Esophagus squamous epithelium (tissue), 5 donors: ENCODE results near the gene HSH2D. TPM values are rescaled to one million over a fixed set of nuclear protein-coding genes. Genes with fewer than 3 reads are reported as not detected.

Experiments
- DNase-seq: peaks from one replicate; lab custom pipeline; 2025; lab: John Stamatoyannopoulos, UW
- H3K27ac ChIP-seq, 4 donors: fragments of 200-600 bp; sonication (generic); one replicate each; pipeline ENCODE4 v1.5.1; 2016 to 2019; ENCODE audit warnings: mild to moderate bottlenecking in 1 of 4
- H3K27me3 ChIP-seq, 4 donors: fragments of 200-600 bp; sonication (generic); 1 replicate in 3 of 4; 2 replicates in 1 of 4; pipeline versions ENCODE4 v1.5.1 to v1.6.0; 2017 to 2021; ENCODE audit warnings: antibody characterized with exemption in 1 of 4
- H3K36me3 ChIP-seq, 3 donors: fragments of 200-600 bp; sonication (generic); one replicate each; pipeline ENCODE4 v1.5.1; 2016 to 2019
- H3K4me1 ChIP-seq, 3 donors: fragments of 200-600 bp; sonication (generic); one replicate each; pipeline ENCODE4 v1.5.1; 2017 to 2019
- H3K4me3 ChIP-seq, 4 donors: fragments of 200-600 bp; sonication (generic); 1 replicate in 3 of 4; 2 replicates in 1 of 4; pipeline ENCODE4 v1.5.1; 2016 to 2019; ENCODE audit warnings: mild to moderate bottlenecking in 2 of 4, moderate library complexity in 1 of 4
- H3K9me3 ChIP-seq, 3 donors: fragments of 200-600 bp; sonication (generic); one replicate each; pipeline ENCODE4 v1.5.1; 2016 to 2019
- POLR2A ChIP-seq, 4 donors: fragments of 450-650 bp; IDR thresholded peaks; one replicate each; pipeline ENCODE4 v1.6.1; 2017; ENCODE audit warnings: antibody characterized with exemption in 4 of 4, mild to moderate bottlenecking in 4 of 4, moderate library complexity in 3 of 4
- WGBS, 2 donors: methylation state at CpG; one replicate each; pipeline ENCODE4 v1.1.5; 2018; 5-methylcytosine and 5-hydroxymethylcytosine counted together
- intact Hi-C: fragments of 100-400 bp; cut with DNase I; formaldehyde crosslinking; loops from one replicate; pipeline ENCODE4 v1.15.0; 2022
- total RNA-seq, 4 donors: library from RNA; depleted of rRNA; stranded (reverse); fragments of >200 nt; gene quantifications; one replicate each; pipeline ENCODE4 v1.1.0, GENCODE V29; 2016
- TF ChIP-seq, protein P1 (sequence below), 6 experiments: fragments of 450-650 bp in 4 of 6; fragments of 200-600 bp in 2 of 6; sonication (generic) in 2 of 6; IDR thresholded peaks; one replicate each; pipeline ENCODE4 v1.5.1; 2016 to 2019; ENCODE audit warnings: antibody characterized with exemption in 6 of 6, mild to moderate bottlenecking in 4 of 6, moderate library complexity in 4 of 6
- donor health status: DM: yes; HTN: yes; CAD: no.

HSH2D gene
- total RNA-seq, 4 donors from 2014 or later: 0.31 to 1.1 (median 0.41) TPM; not detected in 1

DNA sequence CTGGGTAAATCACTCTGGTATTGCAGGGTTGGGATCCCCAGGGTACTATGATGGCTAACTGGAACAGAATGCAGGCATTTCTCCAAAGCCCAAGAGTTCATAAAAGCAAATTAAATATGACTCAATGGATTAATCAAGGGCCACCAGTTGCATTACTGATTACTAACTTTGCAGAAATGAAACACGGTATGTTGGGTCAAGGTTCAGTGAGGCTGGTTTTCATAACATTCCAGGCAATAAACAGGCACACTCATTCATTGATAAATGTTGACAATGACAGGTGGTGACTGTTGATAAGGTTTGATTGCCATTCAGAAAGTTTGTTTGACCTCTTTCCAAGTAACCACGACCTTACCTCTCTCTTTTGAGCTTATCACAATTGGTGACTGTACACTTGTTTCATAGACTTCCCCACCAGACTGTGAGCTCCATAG lies 53.7 kb downstream of the HSH2D start:
- TF ChIP-seq, protein P1, sequence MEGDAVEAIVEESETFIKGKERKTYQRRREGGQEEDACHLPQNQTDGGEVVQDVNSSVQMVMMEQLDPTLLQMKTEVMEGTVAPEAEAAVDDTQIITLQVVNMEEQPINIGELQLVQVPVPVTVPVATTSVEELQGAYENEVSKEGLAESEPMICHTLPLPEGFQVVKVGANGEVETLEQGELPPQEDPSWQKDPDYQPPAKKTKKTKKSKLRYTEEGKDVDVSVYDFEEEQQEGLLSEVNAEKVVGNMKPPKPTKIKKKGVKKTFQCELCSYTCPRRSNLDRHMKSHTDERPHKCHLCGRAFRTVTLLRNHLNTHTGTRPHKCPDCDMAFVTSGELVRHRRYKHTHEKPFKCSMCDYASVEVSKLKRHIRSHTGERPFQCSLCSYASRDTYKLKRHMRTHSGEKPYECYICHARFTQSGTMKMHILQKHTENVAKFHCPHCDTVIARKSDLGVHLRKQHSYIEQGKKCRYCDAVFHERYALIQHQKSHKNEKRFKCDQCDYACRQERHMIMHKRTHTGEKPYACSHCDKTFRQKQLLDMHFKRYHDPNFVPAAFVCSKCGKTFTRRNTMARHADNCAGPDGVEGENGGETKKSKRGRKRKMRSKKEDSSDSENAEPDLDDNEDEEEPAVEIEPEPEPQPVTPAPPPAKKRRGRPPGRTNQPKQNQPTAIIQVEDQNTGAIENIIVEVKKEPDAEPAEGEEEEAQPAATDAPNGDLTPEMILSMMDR (IDR thresholded peaks at IDR 0.05): no peak
- TF ChIP-seq POLR2A (IDR thresholded peaks at IDR 0.05): no peak
- no peaks in the 10 kb centered on the region for H3K27me3 ChIP-seq
- intact Hi-C loops: no loop called here
- peak overlapping the region in 3 of 4 donors; percentile 62 to 100 (median 74) for H3K4me3 ChIP-seq
- H3K27ac ChIP-seq: peak overlapping the region; percentile 77 to 90 (median 81)
- WGBS, 2 donors: 6 to 14% methylated on average over 2 of the region's 2 CpGs
- no peaks in the 10 kb centered on the region for H3K9me3 ChIP-seq
- H3K36me3 ChIP-seq: peaks cover 0 to 34% (median 0%) of the 10 kb centered on the region in 3 donors
- H3K4me1 ChIP-seq: peaks cover 16 to 43% (median 21%) of the 10 kb centered on the region in 3 donors
- no peak for DNase-seq

DNA sequence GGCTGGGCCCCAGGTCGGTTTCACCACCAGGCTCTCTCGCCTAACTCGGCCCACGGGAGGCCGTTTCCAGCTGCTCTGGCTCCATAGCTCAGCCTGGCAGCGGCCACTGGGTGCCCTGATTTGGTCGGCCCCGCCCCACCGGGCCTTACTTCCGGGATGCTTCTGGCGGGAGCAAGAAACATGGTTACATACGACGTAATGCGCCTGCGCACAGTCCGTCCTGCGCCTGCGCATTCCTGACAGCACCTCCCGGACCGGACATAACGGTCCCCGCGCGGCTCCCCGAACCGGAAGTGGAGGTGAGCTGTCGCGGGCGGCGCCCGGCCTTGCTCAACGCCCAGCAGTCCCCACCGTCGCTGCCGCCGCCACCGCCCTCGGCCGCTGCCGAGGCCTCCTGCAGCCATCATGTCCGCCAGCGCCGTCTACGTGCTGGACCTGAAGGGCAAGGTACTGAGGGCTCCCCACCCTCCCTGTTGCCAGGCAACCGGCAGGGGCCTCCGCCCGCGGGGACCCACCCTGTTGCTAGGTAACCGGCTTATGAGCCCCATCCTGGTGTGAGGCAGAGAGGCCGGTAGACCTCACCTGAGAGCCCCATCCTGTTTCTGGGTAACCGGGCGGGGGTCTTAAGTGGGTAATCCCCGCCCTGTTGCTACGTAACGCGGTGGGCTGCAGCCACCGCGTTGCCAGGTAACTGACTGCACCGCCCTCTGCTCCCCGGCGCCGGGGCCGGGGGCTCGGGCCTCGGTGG lies 54.3 kb downstream of the HSH2D start, which contains the start of gene AP1M1:
Gene AP1M1, plus strand, starts transcription at position 290 of the 748 bp plus-strand sequence. Its CDS starts 116 bp downstream, at position 406.
- peak; percentile 74 for DNase-seq
- no peaks in the 10 kb centered on the region for H3K27me3 ChIP-seq
- intact Hi-C loops: no loop called here
- TF ChIP-seq, protein P1 (IDR thresholded peaks at IDR 0.05): peak in 1 of 6 experiments; percentile 36
- TF ChIP-seq POLR2A (IDR thresholded peaks at IDR 0.05): peak in 1 of 4 donors; percentile 43
- no peaks in the 10 kb centered on the region for H3K9me3 ChIP-seq
- H3K4me1 ChIP-seq: peaks cover 16 to 43% (median 21%) of the 10 kb centered on the region in 3 donors
- WGBS, 2 donors: 0% methylated on average over 5 of the region's 65 CpGs; no CpG with 5 or more reads in 1 of the 2 donors
- peak within 1 kb of the TSS; percentile 62 to 100 (median 70) for H3K4me3 ChIP-seq
- H3K36me3 ChIP-seq: peaks cover 0 to 34% (median 2%) of the 10 kb centered on the region in 3 donors
- peak within 1 kb of the TSS; percentile 77 to 90 (median 81) for H3K27ac ChIP-seq

DNA sequence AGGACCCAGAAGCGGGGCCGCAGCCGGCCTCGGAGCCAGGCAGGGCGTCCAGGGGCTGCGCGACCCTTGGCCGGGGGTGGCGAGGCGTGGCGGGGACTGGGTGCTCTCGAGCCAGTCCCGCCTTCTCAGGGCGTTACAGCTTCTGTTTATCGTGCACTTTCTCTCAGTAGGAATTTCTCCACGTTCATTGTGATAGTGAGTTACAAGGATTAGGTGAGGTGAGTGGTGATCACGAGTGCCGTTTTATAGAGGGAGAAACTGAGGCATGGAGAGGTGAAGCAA lies 54.8 kb downstream of the HSH2D start:
- Histone ChIP-seq H3K4me1 (peaks cover 16 to 43% (median 21%) of the 10 kb centered on the region in 3 donors), H3K4me3 (peak overlapping the region; percentile 62 to 100 (median 70)), H3K36me3 (peaks cover 5 to 34% (median 6%) of the 10 kb centered on the region in 3 donors), H3K27me3 (no peaks in the 10 kb centered on the region), H3K9me3 (no peaks in the 10 kb centered on the region), H3K27ac (peak overlapping the region; percentile 77 to 90 (median 81))
- no peak for TF ChIP-seq POLR2A (IDR thresholded peaks at IDR 0.05)
- TF ChIP-seq, protein P1 (IDR thresholded peaks at IDR 0.05): no peak
- intact Hi-C loops: no loop called here
- DNase-seq: no peak
- 0% methylated on average over 5 to 6 of the region's 18 CpGs for WGBS, 2 donors

DNA sequence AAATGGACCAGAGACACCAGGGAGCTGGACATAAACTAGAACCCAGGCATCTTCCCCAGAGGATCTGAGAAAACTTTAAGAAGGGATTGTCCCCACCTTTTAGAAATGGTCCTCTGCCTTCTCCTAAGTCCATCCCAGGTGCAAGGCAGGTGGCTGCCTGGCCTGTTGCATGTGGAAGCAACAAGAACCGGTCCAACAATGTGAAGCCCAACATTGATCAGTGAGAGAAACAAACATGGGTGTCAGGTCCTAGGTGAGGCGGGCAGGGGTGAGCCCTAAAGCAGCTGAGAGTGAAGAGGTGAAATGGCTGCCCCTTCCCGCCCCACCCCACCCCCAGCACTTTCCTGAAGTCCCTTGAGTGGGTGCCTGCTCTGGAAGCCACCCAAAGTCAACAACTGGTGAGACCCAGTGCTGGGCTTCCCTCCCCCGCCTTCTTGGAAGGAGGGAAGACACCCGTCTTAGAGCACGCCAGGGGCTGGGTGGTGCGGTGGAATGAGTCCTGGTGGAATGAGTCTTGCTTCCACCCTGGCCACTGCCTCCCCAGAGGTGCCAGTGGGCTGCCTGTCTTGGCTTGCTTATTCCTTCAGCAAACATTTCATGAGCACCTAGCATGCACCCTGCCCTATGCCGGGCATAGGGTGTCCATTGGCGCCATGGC lies 55.9 kb downstream of the HSH2D start:
- Histone ChIP-seq H3K27me3 (no peaks in the 10 kb centered on the region), H3K9me3 (no peaks in the 10 kb centered on the region), H3K4me3 (peak overlapping the region in 2 of 4 donors; percentile 62 to 100), H3K27ac (peak overlapping the region in 2 of 4 donors; percentile 29 to 55), H3K36me3 (peaks cover 9 to 41% (median 14%) of the 10 kb centered on the region in 3 donors), H3K4me1 (peaks cover 16 to 43% (median 21%) of the 10 kb centered on the region in 3 donors)
- WGBS, 2 donors: 0 to 70% methylated on average over 1 to 3 of the region's 9 CpGs
- no peak for TF ChIP-seq POLR2A (IDR thresholded peaks at IDR 0.05)
- TF ChIP-seq, protein P1 (IDR thresholded peaks at IDR 0.05): no peak
- intact Hi-C loops: no loop called here
- no peak for DNase-seq
